Keratinocyte (primary cell): ENCODE data around the gene IQSEC2. TPM values are rescaled to one million over a fixed set of nuclear protein-coding genes. Genes with fewer than 3 reads are reported as not detected.

Source experiments
- DNase-seq: peaks from one replicate; pipeline ENCODE4 v3.0.0-alpha.2; 2011; ENCODE audit warnings: low read depth, missing footprints, low spot score
- FAIRE-seq: peaks from 2 replicates; lab custom pipeline; 2011; peaks lifted over from hg19 to GRCh38; lab: Jason Lieb, UNC
- H2AFZ ChIP-seq: 2 replicates; pipeline ENCODE4 v1.6.0; 2012; ENCODE audit warnings: low read length, control low read depth, inconsistent platforms; ENCODE audit not compliant: control insufficient read depth
- H3K27ac ChIP-seq: 2 replicates; pipeline ENCODE4 v1.5.1; 2011; ENCODE audit warnings: low read length; ENCODE audit not compliant: control insufficient read depth, insufficient read depth
- H3K27me3 ChIP-seq: 3 replicates; pipeline ENCODE4 v1.6.0; 2011; ENCODE audit warnings: low read length; ENCODE audit not compliant: control insufficient read depth, insufficient read depth; ENCODE audit errors: extremely low read depth
- H3K36me3 ChIP-seq, 2 experiments: 2 replicates in 1 of 2; 3 replicates in 1 of 2; pipeline ENCODE4 v1.5.1; 2011; ENCODE audit warnings: low read length in 2 of 2, mild to moderate bottlenecking in 1 of 2; ENCODE audit not compliant: control insufficient read depth in 2 of 2, insufficient read depth in 2 of 2; ENCODE audit errors: extremely low read depth in 1 of 2
- H3K4me1 ChIP-seq: 3 replicates; pipeline ENCODE4 v1.5.1; 2011; ENCODE audit warnings: low read length; ENCODE audit not compliant: control insufficient read depth, insufficient read depth; ENCODE audit errors: extremely low read depth
- H3K4me2 ChIP-seq: 3 replicates; pipeline ENCODE4 v1.6.0; 2011; ENCODE audit warnings: low read depth, low read length; ENCODE audit not compliant: control insufficient read depth, insufficient read depth; ENCODE audit errors: extremely low read depth
- H3K4me3 ChIP-seq, 3 experiments: fragments of 200-600 bp in 1 of 3; sonication (generic) in 1 of 3; 2 replicates in 2 of 3; 3 replicates in 1 of 3; pipeline ENCODE4 v1.5.1; 2011 to 2016; ENCODE audit warnings: low read length in 3 of 3, mild to moderate bottlenecking in 3 of 3, control low read depth in 2 of 3, inconsistent platforms in 1 of 3, low read depth in 1 of 3, mixed read lengths in 1 of 3, mixed run types in 1 of 3, moderate library complexity in 1 of 3; ENCODE audit not compliant: control insufficient read depth in 2 of 3, insufficient read depth in 2 of 3; ENCODE audit errors: extremely low read depth in 1 of 3
- H3K79me2 ChIP-seq: 2 replicates; pipeline ENCODE4 v1.6.0; 2012; ENCODE audit warnings: low read length; ENCODE audit not compliant: control insufficient read depth, insufficient read depth
- H3K9ac ChIP-seq: 3 replicates; pipeline ENCODE4 v1.6.0; 2011; ENCODE audit warnings: low read length; ENCODE audit not compliant: control insufficient read depth, insufficient read depth; ENCODE audit errors: extremely low read depth
- H3K9me1 ChIP-seq: 3 replicates; pipeline ENCODE4 v1.6.0; 2011; ENCODE audit warnings: low read length; ENCODE audit not compliant: control insufficient read depth, insufficient read depth; ENCODE audit errors: extremely low read depth
- H3K9me3 ChIP-seq: 2 replicates; pipeline ENCODE4 v1.5.1; 2012; ENCODE audit warnings: low read depth, low read length; ENCODE audit not compliant: control insufficient read depth
- H4K20me1 ChIP-seq: 3 replicates; pipeline ENCODE4 v1.6.0; 2011; ENCODE audit warnings: low read length; ENCODE audit not compliant: control insufficient read depth, insufficient read depth; ENCODE audit errors: extremely low read depth
- EZH2 ChIP-seq: IDR thresholded peaks from one replicate; pipeline ENCODE4 v1.6.1; 2012; ENCODE audit warnings: inconsistent platforms, mild to moderate bottlenecking, low read length, moderate library complexity
- dilution Hi-C: fragments of 300-500 bp; cut with MboI; formaldehyde crosslinking; loops from one replicate; pipeline ENCODE4 v1.7.0; 2020; ENCODE audit warnings: low sequenced_read_pairs; ENCODE audit not compliant: extremely low pct_ligation_motif_present
- polyA plus RNA-seq, 5 experiments: library from polyadenylated mRNA; depleted of rRNA in 3 of 5; stranded (reverse) in 3 of 5; stranded (forward) in 1 of 5; unstranded in 1 of 5; fragments of >200 nt; gene quantifications; 1 replicate in 1 of 5; 2 replicates in 3 of 5; 3 replicates in 1 of 5; pipeline versions ENCODE4 v1.2.1 to v1.2.3, GENCODE V29; 2011 to 2012; ENCODE audit warnings: missing spikeins in 2 of 5, low read depth in 1 of 5, low replicate concordance in 1 of 5
- TF ChIP-seq, protein P1 (sequence below), 3 experiments: IDR thresholded peaks in 1 of 3; conservative IDR thresholded peaks in 1 of 3; optimal IDR thresholded peaks in 1 of 3; 2 replicates in 2 of 3; 3 replicates in 1 of 3; pipeline versions ENCODE3 to v1.5.1; 2011; ENCODE audit warnings: low read length in 3 of 3, mild to moderate bottlenecking in 3 of 3, moderate library complexity in 2 of 3, control low read depth in 1 of 3, inconsistent platforms in 1 of 3; ENCODE audit not compliant: insufficient read depth in 2 of 3; ENCODE audit errors: extremely low read depth in 1 of 3

IQSEC2 gene
- polyA plus RNA-seq, 1 donor (not counting 4 experiments of a cell fraction or from before 2014, with no cell fraction given), result 4.7 TPM

DNA sequence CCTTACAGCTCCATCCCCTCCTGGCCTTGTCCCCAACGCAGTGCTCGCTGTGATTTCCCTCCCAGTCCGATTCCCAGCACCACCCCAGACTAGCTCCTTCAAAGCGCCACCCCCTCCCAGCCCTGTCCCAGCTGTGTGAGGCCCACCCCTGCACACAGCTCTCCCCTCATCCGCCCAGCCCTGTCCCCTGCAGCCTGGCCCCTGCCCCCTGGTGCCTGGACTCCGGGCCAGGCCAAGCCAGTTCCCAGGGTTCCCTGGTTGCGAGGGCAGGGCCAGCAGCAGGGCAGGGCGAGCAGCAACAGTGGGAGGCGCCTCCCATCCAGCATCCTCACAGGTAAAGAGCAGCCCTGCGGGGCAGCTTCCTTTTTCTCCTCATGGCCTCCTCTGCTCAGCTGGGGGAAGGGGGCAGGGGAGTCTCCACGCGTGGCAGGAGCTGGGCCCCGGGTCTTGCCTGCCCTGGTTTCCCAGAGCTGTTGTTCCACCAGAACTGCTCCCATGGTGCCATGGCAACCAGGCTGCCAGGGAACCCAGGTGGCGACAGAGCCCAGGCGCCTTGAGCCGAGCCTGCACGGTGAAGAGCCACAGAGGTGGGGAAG is 24.8 kb downstream of the IQSEC2 start:
- Histone ChIP-seq H3K4me3 (no peak overlapping the region), H3K79me2 (no peaks in the 10 kb centered on the region), H3K4me2 (no peak overlapping the region), H3K36me3 (no peaks in the 10 kb centered on the region), H3K27ac (no peak overlapping the region), H4K20me1 (no peaks in the 10 kb centered on the region), H3K9ac (no peak overlapping the region), H2AFZ (no peak overlapping the region), H3K27me3 (peaks cover 12% of the 10 kb centered on the region), H3K4me1 (no peaks in the 10 kb centered on the region), H3K9me1 (no peaks in the 10 kb centered on the region), H3K9me3 (no peaks in the 10 kb centered on the region)
- DNase-seq (no peak), FAIRE-seq (no peak)
- TF ChIP-seq, protein P1, sequence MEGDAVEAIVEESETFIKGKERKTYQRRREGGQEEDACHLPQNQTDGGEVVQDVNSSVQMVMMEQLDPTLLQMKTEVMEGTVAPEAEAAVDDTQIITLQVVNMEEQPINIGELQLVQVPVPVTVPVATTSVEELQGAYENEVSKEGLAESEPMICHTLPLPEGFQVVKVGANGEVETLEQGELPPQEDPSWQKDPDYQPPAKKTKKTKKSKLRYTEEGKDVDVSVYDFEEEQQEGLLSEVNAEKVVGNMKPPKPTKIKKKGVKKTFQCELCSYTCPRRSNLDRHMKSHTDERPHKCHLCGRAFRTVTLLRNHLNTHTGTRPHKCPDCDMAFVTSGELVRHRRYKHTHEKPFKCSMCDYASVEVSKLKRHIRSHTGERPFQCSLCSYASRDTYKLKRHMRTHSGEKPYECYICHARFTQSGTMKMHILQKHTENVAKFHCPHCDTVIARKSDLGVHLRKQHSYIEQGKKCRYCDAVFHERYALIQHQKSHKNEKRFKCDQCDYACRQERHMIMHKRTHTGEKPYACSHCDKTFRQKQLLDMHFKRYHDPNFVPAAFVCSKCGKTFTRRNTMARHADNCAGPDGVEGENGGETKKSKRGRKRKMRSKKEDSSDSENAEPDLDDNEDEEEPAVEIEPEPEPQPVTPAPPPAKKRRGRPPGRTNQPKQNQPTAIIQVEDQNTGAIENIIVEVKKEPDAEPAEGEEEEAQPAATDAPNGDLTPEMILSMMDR (optimal IDR thresholded peaks at IDR 0.05 in 1 of 3, IDR thresholded peaks at IDR 0.05 in 1 of 3, conservative IDR thresholded peaks at IDR 0.05 in 1 of 3; ENCODE audit: extremely low read depth in 1 of 3, insufficient read depth in 2 of 3, low read length in 3 of 3), result no peak
- TF ChIP-seq EZH2, result no peak
- dilution Hi-C loops, result no loop called here

GRCh38 chrX:53255738-53256191 is 25.6 kb downstream of the IQSEC2 start:
- no peaks in the 10 kb centered on the region for H3K9me1 ChIP-seq
- H3K9me3 ChIP-seq, result no peaks in the 10 kb centered on the region
- no peaks in the 10 kb centered on the region for H4K20me1 ChIP-seq
- TF ChIP-seq EZH2, result no peak
- TF ChIP-seq, protein P1 (optimal IDR thresholded peaks at IDR 0.05 in 1 of 3, IDR thresholded peaks at IDR 0.05 in 1 of 3, conservative IDR thresholded peaks at IDR 0.05 in 1 of 3; ENCODE audit: extremely low read depth in 1 of 3, insufficient read depth in 2 of 3, low read length in 3 of 3), result no peak
- H3K27me3 ChIP-seq, result peaks cover 8% of the 10 kb centered on the region
- dilution Hi-C loops, result no loop called here
- no peak overlapping the region for H2AFZ ChIP-seq
- no peaks in the 10 kb centered on the region for H3K36me3 ChIP-seq
- no peaks in the 10 kb centered on the region for H3K79me2 ChIP-seq
- no peak overlapping the region for H3K27ac ChIP-seq
- H3K4me3 ChIP-seq, result no peak overlapping the region
- no peak for DNase-seq
- no peaks in the 10 kb centered on the region for H3K4me1 ChIP-seq
- H3K4me2 ChIP-seq, result no peak overlapping the region
- no peak overlapping the region for H3K9ac ChIP-seq
- FAIRE-seq, result no peak
